Pancreas (tissue), 10 donors: ENCODE data around the gene AOPEP. TPM values are rescaled to one million over a fixed set of nuclear protein-coding genes. Genes with fewer than 3 reads are reported as not detected.
A peak's percentile ranks its signal among the peaks of the same experiment; 100 is the strongest.

ENCODE experiments used
- ATAC-seq, 4 donors: fragments of 200-7000 bp; cut with Tn5 transposase; one replicate each; pipeline versions ENCODE4 v1.8.0 to v1.9.1; 2020; ENCODE audit warnings: mild to moderate bottlenecking in 4 of 4, moderate library complexity in 4 of 4
- DNase-seq, 6 donors: peaks; one replicate each; pipeline ENCODE4 v3.0.0-alpha.2; 2020
- FAIRE-seq: peaks from 2 replicates; lab custom pipeline; 2012; peaks lifted over from hg19 to GRCh38; lab: Jason Lieb, UNC
- H3K27ac ChIP-seq, 4 donors: fragments of 200-600 bp; sonication (generic); 1 replicate in 3 of 4; 2 replicates in 1 of 4; pipeline versions ENCODE4 v1.5.0 to v1.8.0; 2020
- H3K27me3 ChIP-seq, 4 donors: fragments of 200-600 bp; one replicate each; pipeline ENCODE4 v1.8.0; 2021
- H3K36me3 ChIP-seq, 3 donors: fragments of 200-600 bp; sonication (generic) in 1 of 3; one replicate each; pipeline versions ENCODE4 v1.5.0 to v1.8.0; 2020 to 2021
- H3K4me1 ChIP-seq, 3 donors: fragments of 200-600 bp; one replicate each; pipeline ENCODE4 v1.8.0; 2021
- H3K4me3 ChIP-seq, 4 donors: fragments of 200-600 bp; sonication (generic) in 2 of 4; one replicate each; pipeline versions ENCODE4 v1.5.0 to v1.8.0; 2020 to 2021
- H3K9me3 ChIP-seq, 4 donors: fragments of 200-600 bp; one replicate each; pipeline ENCODE4 v1.8.0; 2021
- WGBS, 2 donors: extraction: QIAGEN DNeasy Blood & Tissue Kit; methylation state at CpG; one replicate each; pipeline ENCODE4 v1.1.7; 2013; 5-methylcytosine and 5-hydroxymethylcytosine counted together
- intact Hi-C, 3 donors: fragments of 100-400 bp; cut with DNase I; formaldehyde crosslinking; loops; one replicate each; pipeline versions ENCODE4 v1.11.1 to v1.14.2; 2022
- polyA plus RNA-seq, 2 donors: library from polyadenylated mRNA; stranded (reverse); fragments of 200-250 nt; gene quantifications; one replicate each; pipeline ENCODE4 v1.2.3, GENCODE V29; 2013
- total RNA-seq, 6 donors: library from RNA; stranded (reverse); fragmentation: NEBNext Ultra II Directional in 4 of 6; extraction: Animal tissue kit (Norgen Biotek cat#: 25700) in 4 of 6; gene quantifications; one replicate each; pipeline versions ENCODE4 v1.2.1 to v1.2.4, GENCODE V29; 2021 to 2023
- TF ChIP-seq, protein P1 (sequence below), 4 donors: fragments of 200-600 bp; sonication (generic) in 3 of 4; IDR thresholded peaks; one replicate each; pipeline versions ENCODE4 v1.5.0 to v1.8.0; 2021; ENCODE audit warnings: antibody characterized with exemption in 4 of 4
- donor health status: healthy with polysubstance abuse.
- donor health status: DM: no; HTN: no; CAD: no; lungs with moderate emphysema.
- donor health status: DM: no; HTN: no; CAD: no.
- donor health status: control.
- donor health status: control.
- donor health status: Bipolar disorder and iron deficiency.
- donor health status: DM: yes; HTN: yes; CAD: no.
- donor health status: DM: no; HTN: no; CAD: no.
- donor health status: DM: no; HTN: no; CAD: no.
- donor health status: DM: yes; HTN: yes; CAD: no.

AOPEP gene
- total and polyA plus RNA-seq, 8 donors, result 50.5 to 140 (median 76.7) TPM

DNA sequence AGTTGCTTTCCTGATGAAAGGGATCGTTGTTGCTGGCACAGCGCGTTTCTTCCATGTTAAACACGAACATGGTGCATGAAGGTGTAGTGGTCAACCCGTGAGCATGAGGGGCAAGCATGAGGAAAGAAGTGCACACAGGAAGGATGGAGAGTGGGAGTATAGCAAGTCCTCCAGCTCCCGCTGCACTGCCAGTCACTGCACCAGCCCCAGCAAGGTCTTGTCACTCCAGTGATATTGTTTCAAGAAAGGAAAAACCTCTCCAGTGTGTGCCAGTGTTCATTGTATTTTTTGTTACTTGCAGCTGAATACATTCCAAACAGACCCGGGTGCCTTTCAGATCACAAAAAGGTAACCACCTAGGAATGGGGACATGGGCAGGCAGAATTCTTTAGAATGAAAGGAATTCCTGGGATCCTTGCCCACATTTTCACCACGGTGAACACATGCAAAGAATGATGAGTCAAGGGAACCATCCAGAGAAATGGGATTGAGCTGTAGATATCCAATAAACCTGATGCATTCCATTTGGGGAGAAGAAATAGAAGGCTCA lies 186.3 kb downstream of the AOPEP start:
- ATAC-seq (peak in 1 of 4 donors; percentile 26), DNase-seq (no peak), FAIRE-seq (no peak)
- Histone ChIP-seq H3K27ac (peak overlapping the region in 2 of 4 donors; percentile 47 to 51), H3K27me3 (no peaks in the 10 kb centered on the region), H3K4me1 (peaks cover 7 to 17% (median 16%) of the 10 kb centered on the region in 3 donors), H3K36me3 (no peaks in the 10 kb centered on the region), H3K4me3 (no peak overlapping the region), H3K9me3 (no peaks in the 10 kb centered on the region)
- TF ChIP-seq, protein P1, sequence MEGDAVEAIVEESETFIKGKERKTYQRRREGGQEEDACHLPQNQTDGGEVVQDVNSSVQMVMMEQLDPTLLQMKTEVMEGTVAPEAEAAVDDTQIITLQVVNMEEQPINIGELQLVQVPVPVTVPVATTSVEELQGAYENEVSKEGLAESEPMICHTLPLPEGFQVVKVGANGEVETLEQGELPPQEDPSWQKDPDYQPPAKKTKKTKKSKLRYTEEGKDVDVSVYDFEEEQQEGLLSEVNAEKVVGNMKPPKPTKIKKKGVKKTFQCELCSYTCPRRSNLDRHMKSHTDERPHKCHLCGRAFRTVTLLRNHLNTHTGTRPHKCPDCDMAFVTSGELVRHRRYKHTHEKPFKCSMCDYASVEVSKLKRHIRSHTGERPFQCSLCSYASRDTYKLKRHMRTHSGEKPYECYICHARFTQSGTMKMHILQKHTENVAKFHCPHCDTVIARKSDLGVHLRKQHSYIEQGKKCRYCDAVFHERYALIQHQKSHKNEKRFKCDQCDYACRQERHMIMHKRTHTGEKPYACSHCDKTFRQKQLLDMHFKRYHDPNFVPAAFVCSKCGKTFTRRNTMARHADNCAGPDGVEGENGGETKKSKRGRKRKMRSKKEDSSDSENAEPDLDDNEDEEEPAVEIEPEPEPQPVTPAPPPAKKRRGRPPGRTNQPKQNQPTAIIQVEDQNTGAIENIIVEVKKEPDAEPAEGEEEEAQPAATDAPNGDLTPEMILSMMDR (IDR thresholded peaks at IDR 0.05), result no peak
- intact Hi-C loops, result no loop called here
- 81 to 84% methylated on average over 8 of the region's 8 CpGs for WGBS, 2 donors

DNA sequence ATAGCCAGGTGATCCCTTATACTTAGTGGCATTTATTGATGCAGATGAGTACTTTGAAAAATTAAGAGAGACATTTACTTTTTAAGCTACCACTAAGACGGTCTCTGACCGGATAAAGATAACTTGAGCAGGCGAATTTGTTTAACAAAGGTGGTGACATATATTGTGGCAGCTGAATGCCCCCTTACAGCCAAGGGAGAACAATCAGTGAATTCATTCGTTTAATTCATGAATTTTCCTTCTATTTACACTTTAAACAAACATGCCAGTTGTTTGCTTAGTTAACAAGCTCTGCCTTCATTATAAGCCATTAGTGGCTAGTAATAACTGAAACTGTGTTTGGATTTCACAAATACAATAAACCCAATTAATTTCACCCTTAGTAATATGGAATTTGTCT lies 187.1 kb downstream of the AOPEP start:
- no peak for FAIRE-seq
- Histone ChIP-seq H3K9me3 (no peaks in the 10 kb centered on the region), H3K36me3 (no peaks in the 10 kb centered on the region), H3K27me3 (no peaks in the 10 kb centered on the region), H3K4me1 (peaks cover 7 to 16% (median 14%) of the 10 kb centered on the region in 3 donors), H3K27ac (peak overlapping the region in 2 of 4 donors; percentile 47 to 51), H3K4me3 (no peak overlapping the region)
- WGBS, 2 donors, result 37 to 39% methylated on average over 4 of the region's 4 CpGs
- ATAC-seq, result peak in 1 of 4 donors; percentile 7
- no peak for DNase-seq
- TF ChIP-seq, protein P1 (IDR thresholded peaks at IDR 0.05), result no peak
- intact Hi-C loops, result no loop called here

GRCh38 chr9:94915476-94916450 lies 189.3 kb downstream of the AOPEP start:
- peak overlapping the region in 2 of 4 donors; percentile 57 to 71 for H3K27ac ChIP-seq
- ATAC-seq (no peak), DNase-seq (peak in 1 of 6 donors; percentile 5), FAIRE-seq (no peak)
- no peaks in the 10 kb centered on the region for H3K27me3 ChIP-seq
- H3K9me3 ChIP-seq, result no peaks in the 10 kb centered on the region
- intact Hi-C loops, result no loop called here
- peaks cover 7 to 16% (median 14%) of the 10 kb centered on the region in 3 donors for H3K4me1 ChIP-seq
- WGBS, 2 donors, result 96% methylated on average over 17 of the region's 17 CpGs
- TF ChIP-seq, protein P1 (IDR thresholded peaks at IDR 0.05), result no peak
- no peak overlapping the region for H3K4me3 ChIP-seq
- H3K36me3 ChIP-seq, result no peaks in the 10 kb centered on the region

- no peak for ATAC-seq
- WGBS, 2 donors, result 76 to 77% methylated on average over 6 of the region's 6 CpGs
- no peak for FAIRE-seq
- DNase-seq, result no peak
- Histone ChIP-seq H3K4me3 (no peak overlapping the region), H3K27me3 (no peaks in the 10 kb centered on the region), H3K27ac (no peak overlapping the region), H3K4me1 (peaks cover 7 to 18% (median 16%) of the 10 kb centered on the region in 3 donors), H3K9me3 (no peaks in the 10 kb centered on the region), H3K36me3 (no peaks in the 10 kb centered on the region)
- intact Hi-C loops, result no loop called here
- TF ChIP-seq, protein P1 (IDR thresholded peaks at IDR 0.05), result no peak
These were observed 190.5 kb downstream of the AOPEP start for GRCh38 chr9:94916956-94917355.
